ENCODE measurements around the gene FTCDNL1.

Gene FTCDNL1

DNA sequence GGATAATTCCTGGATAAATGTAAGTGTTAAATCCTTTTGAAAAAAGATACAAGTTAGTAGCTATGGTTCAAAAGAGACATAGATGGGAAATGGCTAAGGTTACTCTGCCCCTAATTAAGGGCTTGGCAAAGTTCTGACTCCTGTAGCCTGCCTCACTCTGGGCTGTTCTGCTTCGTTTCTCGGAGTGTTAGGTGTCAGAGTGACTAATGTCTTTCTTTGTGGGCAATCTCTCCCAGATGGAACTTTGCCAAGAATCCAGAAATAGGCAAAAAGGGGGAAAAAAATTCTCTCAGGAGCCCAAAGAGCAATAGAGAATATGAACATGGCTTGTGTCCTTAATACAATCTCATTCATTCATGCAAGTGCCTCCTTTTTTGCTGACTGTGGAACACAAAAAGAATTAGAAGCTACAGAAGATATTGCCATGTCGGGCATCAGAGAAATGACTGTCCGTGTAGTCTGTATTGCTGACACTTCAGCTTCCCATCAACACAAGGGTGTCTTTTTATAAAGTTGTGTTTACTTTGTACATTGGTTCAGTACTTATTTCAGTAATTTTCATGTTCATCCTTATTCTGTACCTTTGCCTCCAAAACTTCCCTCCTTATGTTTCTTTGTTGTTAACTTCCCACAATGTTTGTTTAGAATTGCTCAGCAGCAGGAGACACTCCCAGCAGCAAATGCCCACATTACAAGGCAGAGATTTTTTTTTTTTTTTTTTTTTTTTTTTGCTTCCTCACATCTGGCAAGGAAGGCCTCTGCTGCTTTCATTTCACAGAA lies 134.0 kb downstream of the FTCDNL1 start:
- Mint-ChIP-seq H3K36me3 (ENCODE audit: low read depth) (no peaks in the 10 kb centered on the region), H3K9me3 (no peaks in the 10 kb centered on the region), H3K4me3 (no peak overlapping the region), H3K4me1 (ENCODE audit: low read depth) (no peaks in the 10 kb centered on the region), H3K27ac (no peak overlapping the region), H3K27me3 (peaks cover 10% of the 10 kb centered on the region)
- DNase-seq = no peak

DNA sequence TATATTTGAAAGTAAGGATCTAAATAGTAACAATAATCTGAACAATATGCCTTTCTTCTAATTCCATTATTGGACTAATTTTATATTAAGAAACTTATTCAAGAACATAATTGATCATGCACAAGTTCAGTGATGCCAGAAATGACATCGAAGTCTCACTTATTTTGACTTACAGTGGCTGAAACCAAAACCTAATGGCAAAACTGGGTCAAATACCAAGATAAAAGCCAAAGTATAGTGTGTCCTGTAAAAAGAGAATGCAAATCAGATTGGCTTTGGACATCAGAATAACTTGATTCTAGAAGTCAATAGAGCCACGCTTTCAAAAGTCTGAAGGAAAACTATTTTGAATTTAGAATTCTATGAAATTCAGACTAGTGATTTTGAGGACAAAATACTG lies 137.2 kb downstream of the FTCDNL1 start:
- Mint-ChIP-seq H3K4me1 (ENCODE audit: low read depth) (no peaks in the 10 kb centered on the region), H3K4me3 (no peak overlapping the region), H3K27ac (no peak overlapping the region), H3K27me3 (peaks cover 21% of the 10 kb centered on the region), H3K9me3 (no peaks in the 10 kb centered on the region), H3K36me3 (ENCODE audit: low read depth) (no peaks in the 10 kb centered on the region)
- no peak for DNase-seq

DNA sequence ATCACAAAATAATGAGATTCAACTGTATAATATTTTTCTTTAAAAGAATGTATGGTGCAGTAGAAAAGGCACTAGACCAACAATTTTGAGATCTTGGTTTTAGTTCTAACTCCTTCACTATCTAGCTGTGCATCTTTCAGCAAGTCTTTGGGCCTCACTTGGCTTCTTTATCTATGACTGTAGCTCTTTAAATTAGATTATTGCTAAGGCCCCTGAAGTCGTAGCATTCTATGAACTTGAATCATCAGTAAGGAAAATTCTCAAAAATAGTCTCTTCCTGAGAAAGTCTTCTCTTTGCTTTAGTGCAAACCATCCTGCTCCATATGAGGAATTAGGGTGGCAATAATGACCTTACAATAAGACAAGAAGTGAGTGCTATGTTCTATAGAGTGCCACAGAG lies 140.4 kb downstream of the FTCDNL1 start:
- Mint-ChIP-seq H3K4me3 (no peak overlapping the region), H3K27ac (no peak overlapping the region), H3K27me3 (peaks cover 21% of the 10 kb centered on the region), H3K9me3 (peaks cover 8% of the 10 kb centered on the region), H3K36me3 (ENCODE audit: low read depth) (no peaks in the 10 kb centered on the region), H3K4me1 (ENCODE audit: low read depth) (no peaks in the 10 kb centered on the region)
- no peak for DNase-seq

All from activated T-cell treated with anti-CD3 and anti-CD28 coated beads, Interleukin-2, amount 50 U/mL, for 24 hours (primary cell).